Dermis microvascular lymphatic vessel endothelial cell (primary cell): ENCODE data around the gene FAM187B. TPM values are rescaled to one million over a fixed set of nuclear protein-coding genes. Genes with fewer than 3 reads are reported as not detected.
"Not testable (repeated sequence)": the region's sequence is repeated elsewhere in the genome, so short reads cannot be mapped to it uniquely, and the experiment has no call there.

ENCODE experiments used
- DNase-seq, 2 donors: peaks; one replicate each; pipeline versions ENCODE4 v3.0.0 to v3.0.0-alpha.2; 2010; ENCODE audit warnings: low read depth in 2 of 2
- total RNA-seq: library from RNA; depleted of rRNA; stranded (reverse); fragments of >200 nt; gene quantifications from 2 replicates; pipeline ENCODE4 v1.2.1, GENCODE V29; 2014

FAM187B gene
- total RNA-seq, 1 donor from 2014 or later: not detected

DNA sequence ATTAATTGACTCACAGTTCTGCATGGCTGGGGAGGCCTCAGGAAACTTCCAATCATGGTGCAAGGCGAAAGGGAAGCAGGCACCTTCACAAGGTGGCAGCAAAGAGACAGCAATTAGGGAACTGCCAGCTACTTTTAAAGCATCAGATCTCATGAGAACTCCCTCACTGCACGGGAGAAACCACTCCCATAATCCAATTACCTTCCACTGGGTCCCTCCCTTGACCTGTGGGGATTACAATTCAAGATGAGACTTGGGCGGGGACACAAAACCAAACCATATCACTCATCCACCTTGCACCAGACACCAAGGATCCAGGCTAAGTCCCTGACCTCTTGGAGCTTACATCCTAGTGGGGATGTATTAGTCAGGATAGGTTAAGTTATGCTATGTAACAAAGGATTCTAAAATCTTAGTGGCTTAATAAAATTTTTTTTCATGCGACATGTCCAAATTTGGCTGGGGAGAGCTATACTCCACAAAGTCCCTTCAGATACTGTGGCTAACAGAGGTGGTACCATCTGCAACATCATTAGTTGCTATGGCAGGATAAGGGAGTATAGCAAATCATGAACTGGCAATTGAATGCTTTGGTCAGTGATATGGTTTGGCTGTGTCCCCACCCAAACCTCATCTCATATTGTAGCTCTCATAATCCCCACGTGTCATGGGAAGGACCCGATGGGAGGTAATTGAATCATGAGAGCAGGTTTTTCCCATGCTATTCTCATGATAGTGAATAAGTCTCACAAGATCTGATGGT lies 8.3 kb upstream of the FAM187B start:
- DNase-seq: no peak

DNA sequence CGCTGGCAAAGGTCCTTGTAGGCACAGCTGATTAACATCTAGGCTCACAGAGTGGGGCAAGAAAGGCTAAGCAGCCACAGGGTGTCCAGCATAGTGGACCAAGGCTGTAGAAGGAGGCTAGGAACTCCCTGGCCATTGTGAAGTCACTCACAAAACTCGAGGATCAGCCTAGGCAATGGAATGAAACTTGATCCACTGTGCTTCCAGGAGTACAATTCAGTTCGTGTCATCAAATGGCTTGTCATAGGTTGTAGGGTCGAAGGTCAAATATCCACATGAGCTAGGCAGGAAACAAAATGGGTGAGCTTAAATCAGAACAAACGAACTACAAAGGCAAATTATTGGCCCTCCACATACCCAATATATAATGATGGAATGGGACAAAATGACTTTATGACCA lies 4.4 kb upstream of the FAM187B start:
- no peak for DNase-seq

DNA sequence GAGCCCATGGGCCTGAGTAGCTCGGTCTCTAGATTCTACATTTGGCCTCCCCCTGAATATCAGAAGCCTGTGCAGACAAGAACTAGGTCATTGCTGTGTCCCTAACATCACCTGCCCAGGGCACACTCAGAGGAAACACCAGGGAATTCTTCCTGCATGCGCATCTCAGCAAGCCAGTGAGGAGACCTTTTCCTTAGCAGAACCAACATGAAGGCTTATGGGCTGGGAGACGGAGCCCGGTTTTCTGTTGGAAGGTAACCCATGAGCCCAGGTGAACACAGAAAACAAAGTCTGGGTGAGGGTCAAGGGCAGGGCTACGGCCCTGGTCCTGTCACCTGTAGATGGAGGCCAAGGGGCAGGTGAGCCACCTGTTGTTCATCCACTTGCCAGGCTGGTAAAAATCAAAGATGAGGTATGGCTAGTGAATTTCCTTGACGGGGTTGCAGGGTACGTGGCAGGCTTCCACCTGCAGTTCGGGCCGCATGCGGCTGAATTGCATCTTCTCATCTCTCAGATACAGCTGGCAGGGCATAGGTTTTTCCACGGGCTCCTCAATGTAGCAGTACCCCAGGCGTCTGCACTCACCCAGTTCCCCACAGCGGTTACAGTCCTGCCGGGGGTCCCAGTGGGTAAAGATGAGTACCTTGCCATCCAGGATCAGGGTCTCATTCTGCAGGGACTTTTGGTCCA lies 3.6 kb upstream of the FAM187B start:
- DNase-seq: no peak

DNA sequence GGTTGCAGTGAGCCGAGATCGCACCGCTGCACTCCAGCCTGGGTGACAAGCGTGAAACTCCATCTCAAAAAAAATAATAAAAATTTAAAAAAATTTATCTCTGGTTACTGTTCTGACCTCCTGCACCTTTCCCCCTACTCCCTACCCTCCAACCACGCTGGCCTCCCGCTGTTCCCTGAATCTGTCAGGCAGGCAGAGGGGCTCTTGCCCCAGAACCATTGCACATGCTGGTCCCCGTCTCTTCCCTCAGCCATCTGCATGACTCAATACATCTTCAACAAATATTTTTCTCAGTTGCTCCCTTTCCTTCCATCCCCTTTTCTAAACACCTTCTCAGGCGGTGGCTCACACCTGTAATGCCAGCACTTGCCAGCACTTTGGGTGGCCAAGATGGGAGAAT lies 1.1 kb upstream of the FAM187B start:
- no peak for DNase-seq

DNA sequence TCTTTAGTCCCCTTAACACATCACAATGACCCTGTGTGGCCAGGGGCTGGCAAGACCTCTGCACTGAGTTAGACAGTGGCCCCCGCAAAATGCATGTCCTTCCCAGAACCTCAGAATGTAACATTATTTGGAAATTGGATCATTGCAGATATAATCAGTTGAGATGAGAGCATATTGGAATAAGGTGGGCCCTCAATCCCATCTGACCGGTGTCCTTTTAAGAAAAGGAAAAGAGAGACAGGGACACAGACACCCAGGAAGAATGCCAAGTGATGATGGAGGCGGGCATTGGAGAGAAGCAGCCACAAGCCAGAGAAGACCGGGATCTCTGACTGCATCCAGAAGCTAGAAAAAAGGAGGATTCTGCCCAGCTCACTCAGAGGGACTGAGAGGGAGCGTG lies 1.8 kb downstream of the FAM187B start:
- DNase-seq: no peak

DNA sequence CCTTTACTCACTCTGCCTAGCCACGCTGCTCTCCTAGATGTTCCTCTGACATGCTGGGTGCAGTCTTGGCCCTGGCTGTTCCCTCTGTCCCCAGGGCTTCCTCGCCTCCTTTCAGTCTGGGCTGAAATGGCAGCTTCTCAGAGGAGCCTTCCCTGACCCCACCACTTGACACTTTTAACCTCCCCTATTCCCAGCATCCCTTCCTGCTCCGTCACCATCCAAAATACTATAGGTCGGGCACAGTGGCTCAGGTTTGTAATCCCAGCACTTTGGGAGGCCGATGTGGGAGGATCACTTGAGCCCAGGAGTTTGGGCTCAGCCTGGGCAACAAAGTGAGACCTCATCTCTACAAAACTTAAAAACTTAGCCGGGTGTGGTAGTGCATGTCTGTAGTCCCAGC lies 2.6 kb downstream of the FAM187B start:
- no peak for DNase-seq

DNA sequence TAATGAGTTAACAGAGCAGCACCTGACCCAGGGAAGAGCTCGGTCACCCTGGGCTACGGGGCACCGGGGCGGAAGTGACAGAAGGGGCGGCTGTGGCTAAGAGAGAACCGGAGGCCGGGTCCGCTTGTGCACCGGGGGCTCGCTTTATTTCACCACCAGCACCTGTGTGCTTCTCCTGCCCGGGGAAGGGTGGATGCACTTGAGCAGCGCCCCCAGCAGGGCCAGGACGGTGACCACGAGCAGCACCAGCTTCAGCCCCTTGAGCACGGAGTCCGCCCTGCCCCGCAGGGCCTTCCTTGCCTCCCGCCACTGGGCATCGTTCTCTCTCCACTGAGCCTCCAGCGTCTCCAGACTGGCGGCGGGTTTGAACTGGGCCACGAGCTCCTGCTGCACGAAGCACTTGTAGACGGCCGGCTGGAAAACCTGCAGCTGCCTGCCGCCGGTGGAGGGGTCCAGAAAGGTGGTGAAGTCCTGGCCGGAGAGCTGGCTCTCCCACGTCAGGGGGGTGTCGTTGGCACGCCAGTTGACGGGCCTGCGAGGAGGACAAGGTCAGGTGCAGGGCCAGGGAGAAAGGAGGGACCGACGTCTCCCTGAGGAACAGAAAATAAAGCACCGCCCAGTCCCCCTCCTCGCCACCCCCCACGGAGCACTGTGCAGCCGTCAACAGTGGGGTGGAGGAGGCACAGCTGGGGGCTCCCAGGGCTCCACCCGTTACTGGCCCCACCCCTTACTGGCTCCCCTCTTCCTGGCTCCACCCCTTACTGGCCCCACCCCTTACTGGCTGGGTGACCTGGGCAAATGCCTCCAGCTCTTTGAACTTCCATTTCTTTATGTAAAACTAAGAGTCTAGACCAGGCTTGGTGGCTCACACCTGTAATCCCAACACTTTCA lies 3.6 kb downstream of the FAM187B start:
- DNase-seq: no peak

DNA sequence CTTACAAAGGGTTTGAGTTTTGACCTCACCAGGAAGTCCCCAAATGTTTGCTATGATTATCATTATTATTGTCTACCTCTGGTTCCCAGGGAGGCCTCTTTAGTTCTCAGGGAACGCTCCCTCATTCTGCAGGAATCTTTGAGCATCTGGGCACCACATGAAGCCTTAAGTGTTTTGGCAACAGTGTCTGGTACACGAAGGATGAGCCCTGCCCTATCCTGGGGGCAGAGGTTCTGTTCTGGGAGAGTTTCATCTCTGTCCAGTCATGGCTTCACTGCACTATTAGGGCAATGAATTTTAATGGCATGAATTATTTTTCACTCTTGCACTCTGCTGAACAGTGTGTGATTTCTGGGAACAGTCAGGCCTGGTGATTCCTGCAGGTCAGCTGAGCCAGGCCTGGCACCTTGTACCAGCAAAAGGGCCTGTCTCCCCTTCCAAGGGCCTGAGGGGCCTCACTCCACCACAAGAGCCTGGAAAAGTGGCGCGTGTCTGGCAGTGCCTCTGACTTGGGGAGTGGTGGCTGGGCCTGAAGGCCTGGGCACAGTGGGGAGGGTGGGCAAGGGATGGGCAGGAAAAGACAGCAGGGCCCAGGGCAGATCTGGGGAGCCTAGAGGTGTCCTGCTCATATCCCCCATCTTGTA lies 4.6 kb downstream of the FAM187B start:
- DNase-seq: no peak

DNA sequence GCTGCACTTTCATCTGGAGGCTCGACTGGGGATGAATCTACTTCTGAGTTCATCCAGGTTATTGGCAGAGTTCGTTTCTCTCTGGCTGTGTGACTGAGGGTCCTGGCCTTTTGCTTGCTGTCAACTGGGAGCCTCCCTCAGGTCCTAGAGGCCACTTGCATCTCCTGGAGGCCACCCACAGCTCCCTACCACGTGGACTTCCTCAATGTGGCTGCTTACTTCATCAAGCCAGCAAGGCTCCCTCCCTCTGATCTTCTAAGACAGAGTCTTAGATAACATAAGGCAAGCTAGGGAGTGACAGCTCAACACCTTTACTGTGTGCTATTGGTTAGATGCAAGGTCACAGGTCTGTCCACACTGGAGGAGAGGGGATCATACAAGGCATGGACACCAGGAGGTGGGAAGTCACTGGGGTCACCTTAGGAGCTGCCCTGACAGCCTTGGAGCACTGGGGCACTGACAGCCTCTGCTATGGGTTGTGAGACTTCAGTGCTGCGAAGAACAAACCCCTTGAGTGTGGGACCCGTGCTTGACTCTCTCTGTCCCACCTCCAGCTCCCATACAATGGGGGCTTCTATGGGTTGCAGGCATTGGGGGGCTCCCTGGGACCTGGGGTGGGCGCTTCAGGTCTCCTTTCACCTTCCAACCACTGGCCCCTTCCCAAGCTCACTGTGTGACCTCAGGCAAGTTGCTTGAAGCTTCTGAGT lies 5.3 kb downstream of the FAM187B start:
- no peak for DNase-seq

DNA sequence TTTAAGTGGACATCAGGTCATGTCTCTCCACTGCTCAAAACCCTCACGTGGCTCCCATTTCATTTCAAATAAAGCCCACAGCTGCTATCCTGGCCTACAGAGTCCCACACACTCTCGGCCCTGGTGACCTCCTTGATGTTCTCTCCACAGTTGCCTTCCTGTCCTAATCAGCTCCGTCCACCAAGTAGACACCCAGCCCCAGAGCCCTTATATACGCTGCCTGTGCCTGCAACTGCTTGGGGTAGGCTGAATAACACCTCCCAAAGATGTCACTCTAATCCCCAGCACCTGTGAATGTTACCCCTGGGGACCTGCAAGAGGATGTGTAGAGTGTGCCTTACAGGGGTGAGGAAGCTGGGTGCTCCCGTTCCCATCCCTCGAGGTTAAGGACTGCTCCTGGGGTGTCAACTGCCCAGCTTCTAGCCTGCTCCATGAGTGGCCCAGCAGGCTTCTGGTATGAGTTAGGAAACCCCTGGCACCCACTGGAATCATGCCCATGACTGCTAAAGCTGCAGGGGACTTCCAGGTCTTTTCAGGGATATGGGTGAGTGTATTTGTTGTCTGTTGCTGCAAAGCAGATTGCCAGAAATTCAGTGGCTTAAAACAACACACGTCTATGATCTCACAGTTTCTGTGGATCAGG lies 6.0 kb downstream of the FAM187B start:
- no peak for DNase-seq

DNA sequence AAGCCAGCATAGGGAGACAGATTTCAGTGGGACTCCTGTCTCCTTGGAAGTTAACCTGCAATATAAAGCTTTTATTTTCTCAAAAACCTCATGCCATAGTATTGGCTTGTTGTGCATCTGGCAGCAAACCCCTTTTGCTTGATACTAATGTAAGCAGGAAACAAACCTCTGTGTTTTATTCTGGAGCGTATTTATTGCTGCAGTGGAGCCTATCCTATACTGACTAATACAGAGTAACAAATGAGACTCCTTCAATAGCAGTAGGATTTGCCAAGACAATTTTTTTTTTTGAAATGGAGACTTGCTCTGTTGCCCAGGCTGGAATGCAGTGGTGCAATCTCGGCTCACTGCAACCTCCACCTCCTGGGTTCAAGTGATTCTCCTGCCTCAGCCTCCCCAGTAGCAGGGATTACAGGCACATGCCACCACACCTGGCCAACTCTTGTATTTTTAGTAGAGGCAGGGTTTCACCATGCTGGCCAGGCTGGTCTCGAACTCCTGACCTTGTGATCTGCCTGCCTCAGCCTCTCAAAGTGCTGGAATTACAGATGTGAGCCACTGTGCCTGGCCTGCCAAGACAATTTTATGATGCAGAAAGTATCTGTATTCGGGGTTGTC lies 7.5 kb downstream of the FAM187B start:
- not testable (repeated sequence) for DNase-seq

DNA sequence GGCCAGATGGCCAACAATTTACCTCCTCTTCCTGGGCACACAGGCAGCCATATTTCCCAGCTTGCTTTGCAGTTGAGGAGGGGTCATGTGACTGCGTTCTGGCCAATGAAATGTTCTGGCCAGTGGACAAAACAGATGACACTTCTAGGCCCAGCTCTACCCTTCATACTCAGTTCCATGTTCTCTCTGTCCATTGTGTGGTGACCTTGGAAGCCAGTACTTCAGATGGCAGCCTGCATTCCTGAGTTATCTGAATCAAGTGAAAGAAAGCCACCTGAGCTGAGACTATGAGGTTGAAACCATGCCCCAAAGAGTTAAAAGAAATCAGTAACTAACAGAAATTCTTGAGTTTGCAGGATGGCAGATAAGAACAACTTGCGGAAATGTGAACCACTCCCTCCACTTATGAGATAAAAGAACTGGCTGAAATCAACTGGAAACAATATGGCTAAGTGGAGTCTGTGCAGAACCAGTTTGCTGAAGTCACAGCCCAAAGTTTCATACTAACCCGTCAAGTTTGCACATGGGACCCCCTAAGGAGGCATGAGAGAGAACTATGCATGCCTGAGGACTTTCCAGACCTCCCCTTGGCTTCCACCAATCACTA lies 8.1 kb downstream of the FAM187B start:
- DNase-seq: no peak

DNA sequence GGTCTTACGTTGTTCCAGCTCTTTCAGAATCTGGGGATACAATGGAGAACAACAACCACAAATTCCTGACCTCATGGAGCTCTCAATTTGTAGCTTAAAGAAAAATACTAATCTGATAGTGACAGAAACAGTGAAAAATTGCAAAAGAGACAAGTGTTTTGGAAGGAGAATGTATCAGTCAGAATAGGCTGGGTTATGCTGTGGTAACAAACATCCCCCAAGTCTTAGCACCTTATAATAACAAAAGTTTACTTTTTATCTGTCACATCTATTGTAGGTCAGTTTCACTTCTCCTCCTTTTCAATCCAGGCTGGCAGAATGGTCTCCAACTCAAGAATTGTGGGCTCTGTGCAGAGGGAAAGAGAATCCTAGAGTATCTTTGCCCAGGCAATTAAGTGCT lies 9.5 kb downstream of the FAM187B start:
- no peak for DNase-seq

DNA sequence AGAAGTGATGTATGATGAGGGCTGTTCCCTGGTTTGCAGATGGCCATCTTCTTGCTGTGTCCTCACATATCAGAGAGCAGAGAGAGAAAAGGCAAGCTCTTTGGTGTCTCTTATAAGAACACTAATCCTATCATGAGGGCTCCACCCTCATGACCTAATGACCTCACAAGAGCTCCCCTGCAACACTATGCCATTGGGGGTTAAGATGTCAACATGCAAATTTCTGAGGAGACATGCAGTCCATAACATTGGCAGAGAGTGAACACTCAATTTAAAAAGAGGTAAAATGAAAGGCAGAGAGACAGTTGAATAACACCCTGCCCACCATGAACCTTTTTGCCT lies 10.9 kb downstream of the FAM187B start:
- DNase-seq: no peak

DNA sequence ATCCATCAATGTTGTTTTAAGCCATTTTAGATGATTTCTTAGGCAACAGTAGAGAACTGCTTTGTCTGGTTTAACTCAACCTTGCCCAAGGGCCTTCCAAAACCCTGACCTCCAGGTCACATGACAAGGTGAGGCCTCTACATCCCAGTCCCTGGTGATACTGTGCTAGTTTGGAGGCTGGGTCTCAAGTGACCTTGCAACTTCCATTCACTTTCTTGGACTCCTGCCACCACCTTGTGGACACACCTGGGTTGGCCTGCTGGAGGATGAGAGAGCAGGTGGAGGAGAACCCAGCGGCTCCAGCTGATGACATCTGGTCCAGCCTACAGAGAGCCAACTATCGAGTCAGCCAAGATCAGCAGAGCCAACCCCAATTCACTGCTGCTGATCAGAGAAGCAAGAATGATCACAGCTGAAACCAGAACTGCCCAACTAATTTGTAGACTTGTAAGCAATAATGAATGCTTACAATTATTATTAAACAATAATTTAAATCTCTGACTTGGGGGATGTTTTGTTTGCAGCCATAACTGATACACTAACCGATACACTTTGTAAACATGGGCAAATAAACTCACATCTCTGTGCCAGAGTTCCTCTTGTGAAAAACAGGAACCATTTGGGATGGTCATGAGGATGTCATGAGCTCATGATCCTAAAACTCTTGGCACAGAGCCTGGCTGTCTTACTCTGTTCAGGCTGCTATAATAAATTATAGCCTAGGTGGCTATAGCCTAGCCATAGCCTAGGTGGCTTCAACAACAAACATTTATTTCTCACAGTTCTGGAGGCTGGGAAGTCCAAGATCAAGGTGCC lies 11.5 kb downstream of the FAM187B start:
- DNase-seq: peak; percentile 34 to 79

DNA sequence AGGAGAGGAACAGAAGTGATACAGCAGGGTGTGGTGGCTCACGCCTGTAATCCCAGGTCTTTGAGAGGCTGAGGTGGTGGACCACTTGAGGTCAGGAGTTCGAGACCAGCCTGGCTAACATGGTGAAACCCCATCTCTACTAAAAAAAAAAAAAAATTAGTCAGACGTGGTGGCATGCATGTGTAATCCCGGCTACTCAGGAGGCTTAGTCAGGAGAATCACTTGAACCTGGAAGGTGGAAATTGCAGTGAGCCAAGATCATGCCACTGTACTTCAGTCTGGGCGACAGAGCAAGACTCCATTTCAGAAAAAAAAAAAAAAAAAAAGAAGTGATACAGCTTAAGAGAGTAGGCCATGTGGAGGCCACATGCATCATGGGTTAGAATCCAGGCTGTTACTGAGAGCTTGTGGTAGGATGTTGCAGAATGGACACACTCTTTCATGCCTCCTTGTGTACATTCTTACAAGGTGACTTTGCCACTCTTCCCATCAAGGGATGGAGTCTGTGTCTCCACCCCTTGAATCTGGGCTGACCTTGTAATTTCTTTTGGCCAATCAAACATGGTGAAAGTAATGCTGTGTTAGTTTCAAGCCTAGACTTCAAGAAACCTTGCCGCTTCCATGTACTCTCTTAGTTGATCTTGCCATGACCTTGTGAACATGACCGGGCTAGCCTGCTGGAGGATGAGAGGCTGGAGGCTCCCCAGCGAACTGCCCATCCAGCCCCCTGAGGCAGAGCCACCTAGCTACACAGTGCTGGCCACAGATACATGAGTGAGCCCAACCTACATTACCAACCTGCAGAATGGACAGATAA lies 12.3 kb downstream of the FAM187B start:
- DNase-seq: no peak

DNA sequence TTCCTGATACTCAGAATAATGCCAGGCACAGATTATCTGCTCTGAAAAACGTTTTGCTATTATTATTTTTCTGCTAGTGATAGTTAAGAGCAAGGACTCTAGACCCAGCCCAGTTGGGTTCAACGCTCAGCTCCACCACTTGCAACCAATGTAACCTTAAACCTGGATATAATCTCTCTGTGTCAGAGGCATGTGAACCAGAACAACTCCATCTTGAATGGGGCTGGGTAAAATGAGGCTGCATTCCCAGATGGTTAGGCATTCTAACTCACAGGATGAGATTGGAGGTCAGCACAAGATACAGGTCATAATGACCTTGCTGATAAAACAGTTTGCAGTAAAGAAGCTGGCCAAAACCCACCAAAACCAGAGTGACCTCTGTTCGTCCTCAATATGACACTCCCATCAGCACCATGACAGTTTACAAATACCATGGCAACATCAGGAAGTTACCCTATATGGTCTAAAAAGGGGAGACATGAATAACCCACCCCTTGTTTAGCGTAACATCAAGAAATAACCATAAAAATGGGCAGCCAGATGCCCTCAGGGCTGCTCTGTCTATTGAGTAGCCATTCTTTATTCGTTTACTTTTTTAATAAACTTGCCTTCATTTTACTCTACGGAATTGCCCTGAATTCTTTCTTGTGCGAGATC lies 13.6 kb downstream of the FAM187B start:
- no peak for DNase-seq
